Activated effector memory CD4-positive, alpha-beta T cell treated with Interleukin-2 at 50 U/mL for 16 hours (primary cell): Measurements from ENCODE around the gene BCL6.
A peak's percentile ranks its signal among the peaks of the same experiment; 100 is the strongest.
"Not testable (repeated sequence)": the region's sequence is repeated elsewhere in the genome, so short reads cannot be mapped to it uniquely, and the experiment has no call there.

Source experiments
- DNase-seq: peaks from one replicate; pipeline ENCODE4 v3.0.0-alpha.2; 2020

The BCL6 gene

DNA sequence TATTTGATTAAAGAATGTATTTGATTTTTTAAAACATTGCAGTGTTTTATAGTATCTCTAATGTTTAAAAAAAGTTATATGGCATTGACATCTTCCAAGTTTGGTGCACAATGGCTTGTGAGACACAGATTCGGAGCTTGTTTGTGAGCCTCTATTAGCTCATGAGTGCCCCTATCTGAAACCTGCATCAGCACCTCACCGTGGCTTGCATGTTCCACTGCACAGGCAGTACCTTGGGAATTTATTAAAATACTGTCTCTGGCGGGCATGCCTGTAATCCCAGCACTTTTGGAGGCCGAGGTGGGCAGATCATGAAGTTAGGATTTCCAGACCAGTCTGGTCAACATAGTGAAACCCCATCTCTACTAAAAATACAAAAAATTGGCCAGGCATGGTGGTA, 36.1 kb downstream of the BCL6 start:
- no peak for DNase-seq

DNA sequence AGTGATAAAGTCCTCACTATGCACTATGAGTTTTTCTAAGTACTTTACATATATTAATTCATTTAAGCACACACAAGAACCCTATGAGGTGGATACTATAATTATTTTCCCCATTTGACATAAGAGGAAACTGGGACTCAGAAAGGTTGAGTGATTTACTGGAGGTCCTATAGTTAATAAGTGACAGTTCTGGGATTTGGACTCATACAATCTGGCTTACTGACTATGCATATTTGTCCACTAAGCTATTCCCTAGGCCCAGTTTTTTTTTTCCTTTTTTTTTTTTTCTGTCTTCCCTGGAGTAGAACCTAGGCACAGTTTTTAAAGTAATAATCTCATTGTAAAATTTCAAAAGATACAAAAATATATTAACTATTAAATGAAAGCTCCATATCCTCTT, 36.6 kb downstream of the BCL6 start:
- DNase-seq: no peak

DNA sequence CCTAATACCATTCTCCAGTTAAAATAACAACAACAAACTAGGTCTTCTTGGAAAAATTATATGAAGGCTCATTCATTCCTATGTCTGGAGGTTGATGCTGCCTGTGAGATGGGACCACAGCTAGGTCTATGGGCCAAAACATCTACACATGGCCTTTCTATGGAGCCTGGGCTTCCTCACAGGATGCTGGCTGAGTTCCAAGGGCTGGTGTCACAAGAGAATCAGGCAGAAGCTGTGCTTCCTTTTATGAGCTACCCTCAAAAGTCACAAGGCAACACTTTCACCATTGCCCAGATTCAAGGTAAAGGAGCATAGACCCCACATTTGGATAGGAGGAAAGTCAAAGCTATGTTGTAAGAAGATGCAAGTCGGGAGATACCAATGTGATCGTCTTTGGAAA, 38.3 kb downstream of the BCL6 start:
- DNase-seq: no peak

DNA sequence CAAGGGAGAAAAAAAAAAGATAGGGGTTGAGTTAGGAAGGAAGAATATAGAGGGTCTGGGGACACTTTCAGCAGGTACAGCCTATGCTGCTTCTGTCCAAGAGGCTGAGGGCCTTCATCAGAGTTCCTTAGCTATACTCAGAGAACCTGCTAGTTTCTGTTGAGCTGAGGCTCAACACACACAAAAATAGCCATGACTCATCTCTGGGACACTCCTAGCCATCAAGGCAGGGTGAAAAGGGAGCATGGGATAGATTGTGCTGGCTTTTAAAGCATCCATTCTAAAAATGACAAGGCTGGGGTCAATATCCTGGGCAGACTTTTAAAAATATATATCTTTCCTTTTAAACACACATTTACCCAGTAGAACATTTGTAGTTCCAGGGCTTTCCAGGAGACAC, 40.1 kb downstream of the BCL6 start:
- no peak for DNase-seq

DNA sequence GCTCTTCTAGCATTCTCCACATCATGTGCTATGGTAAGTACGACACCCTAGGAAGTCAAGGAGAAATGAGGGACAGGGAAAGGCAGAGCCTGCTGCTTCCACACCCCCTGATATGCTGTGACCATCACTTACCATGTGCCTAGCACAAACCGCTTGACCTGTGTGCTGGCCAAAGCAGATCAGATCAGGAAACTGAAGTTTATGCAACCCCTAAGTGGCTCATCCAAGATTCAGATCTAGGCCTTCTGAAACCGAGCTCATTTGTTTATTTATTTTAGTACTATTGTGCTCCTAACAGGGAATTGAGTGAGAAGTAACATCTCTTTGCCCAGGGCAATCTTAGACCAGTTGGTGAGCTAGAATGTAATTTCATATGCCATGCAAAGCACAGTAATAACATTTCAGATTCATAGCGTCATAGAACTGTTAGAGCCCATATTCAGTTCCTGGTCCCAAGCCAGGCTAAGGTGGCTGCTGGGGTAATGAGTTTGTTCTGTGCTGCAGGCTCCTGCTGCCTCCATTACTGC, 42.7 kb downstream of the BCL6 start, which contains the start of gene RTP2:
TSS of gene RTP2 (minus strand) at position 51 of the 527 bp plus-strand sequence. CDS start 429 bp downstream, outside the sequence.
- no peak for DNase-seq

DNA sequence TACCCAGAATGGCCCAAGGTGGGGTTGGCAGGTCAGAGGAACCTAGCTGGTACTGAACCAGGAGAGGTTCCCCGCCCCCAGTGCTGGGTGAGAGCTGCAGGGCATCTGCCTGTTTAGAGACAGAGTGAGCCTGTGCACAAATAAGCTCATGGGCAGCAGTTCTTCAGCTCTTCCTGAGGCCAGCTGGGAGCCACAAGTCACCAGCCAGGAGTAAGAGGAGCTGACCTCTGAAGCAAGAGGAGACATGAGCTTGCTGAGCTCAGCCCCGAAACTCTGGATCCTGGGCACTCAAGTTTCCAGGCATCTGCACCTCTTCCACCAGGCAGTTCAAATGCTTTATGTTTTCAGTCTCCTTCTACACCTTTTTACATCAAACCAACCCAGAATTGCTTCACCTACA, 45.0 kb downstream of the BCL6 start:
- no peak for DNase-seq

DNA sequence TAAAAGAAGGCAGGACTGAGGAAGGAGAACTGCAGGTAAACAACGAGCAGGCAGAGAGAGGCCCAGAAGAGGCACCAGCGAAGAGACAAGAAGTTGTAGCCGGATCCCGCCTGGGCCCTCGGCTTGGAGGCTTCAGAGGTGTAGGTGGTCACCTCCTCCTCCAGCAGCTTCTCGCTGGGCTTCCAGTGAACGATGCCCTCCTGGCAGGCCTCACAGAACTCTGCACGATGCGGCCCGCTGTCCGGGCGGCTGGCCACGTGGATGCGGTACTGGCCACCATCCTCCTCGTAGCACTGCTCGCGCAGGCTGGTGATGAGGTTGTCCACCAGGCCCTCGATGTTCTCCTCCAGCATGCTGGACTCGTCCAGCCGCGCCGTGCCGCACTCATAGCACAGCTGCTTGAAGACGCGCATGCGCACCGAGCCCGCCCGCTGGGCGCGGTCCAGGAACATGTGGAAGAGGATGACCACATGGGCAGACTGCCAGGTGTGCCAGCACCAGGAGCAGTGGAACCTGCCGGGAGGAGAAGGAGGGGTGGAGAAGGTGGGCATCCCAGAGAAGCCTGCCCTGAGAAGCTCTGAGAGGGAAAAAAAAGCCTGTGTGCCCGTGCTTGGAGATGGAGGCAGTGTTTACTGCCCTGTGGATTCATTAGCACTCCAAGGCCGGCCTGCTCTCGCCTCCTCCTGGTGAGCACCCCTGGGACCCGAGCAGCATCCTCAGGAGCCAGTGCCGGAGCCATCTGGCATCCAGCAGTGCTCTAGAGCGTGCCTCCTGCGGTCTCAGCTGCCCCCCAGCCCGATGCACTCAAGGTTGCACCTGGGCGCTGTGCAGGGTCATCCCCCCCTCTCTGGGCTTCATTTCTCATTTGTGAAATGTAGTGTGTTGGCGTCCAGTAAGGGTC, 46.5 kb downstream of the BCL6 start:
- no peak for DNase-seq

DNA sequence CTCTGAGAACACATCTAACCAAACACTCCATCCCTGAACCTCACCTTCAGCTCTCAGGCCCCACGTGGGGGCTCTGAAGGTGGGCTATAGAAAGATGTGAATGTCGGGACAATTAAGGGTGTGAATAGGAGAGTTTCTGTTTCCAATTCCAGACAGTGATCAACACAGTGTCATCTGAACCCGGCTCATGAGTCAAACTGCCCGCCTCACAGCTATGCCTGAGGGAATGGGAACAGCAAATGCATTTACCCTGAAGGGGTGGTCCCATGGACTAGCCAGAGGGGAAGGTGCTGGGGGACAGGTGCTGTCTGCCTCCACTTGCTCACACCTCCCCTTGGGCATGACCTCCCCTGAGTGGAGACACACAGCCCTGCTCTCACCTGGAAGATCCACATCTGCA, 49.2 kb downstream of the BCL6 start:
- DNase-seq: no peak

DNA sequence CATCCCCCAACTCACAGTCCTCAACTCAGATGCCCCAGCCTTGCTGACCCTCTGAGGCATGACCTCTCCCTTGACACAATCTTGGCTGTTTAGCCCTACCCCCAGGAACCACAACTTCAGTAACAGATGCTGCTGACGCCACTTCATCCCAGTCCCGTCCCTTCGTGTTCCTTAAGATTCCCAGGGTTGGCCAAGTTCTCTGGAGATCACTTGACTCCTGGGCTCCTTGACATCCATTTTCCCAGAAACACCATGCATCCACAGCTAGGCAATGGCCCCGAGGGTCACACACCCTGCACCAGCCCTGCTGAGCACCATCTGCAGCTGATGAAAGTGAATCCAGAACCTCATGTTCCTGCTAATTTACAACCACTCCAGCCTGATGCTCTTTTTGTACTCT, 49.8 kb downstream of the BCL6 start:
- DNase-seq: no peak

DNA sequence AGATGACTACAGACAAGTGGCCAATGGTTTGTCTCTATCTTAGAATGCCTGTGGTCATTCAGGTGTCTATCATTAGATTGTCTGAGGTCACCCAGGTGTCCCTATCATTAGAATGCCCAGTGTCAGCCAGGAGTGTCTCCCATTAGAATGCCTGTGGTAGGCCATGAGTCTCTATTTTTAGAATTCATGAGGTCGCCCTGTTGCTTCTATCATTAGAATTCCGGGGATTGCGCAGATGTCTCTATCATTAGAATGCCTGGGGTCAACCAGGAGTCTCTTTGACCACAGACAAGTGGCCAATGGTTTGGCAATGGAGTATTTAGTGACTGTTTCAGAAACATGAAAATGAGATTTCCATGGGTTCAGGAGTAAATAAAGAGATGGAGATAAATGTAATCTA, 50.5 kb downstream of the BCL6 start:
- DNase-seq: no peak

DNA sequence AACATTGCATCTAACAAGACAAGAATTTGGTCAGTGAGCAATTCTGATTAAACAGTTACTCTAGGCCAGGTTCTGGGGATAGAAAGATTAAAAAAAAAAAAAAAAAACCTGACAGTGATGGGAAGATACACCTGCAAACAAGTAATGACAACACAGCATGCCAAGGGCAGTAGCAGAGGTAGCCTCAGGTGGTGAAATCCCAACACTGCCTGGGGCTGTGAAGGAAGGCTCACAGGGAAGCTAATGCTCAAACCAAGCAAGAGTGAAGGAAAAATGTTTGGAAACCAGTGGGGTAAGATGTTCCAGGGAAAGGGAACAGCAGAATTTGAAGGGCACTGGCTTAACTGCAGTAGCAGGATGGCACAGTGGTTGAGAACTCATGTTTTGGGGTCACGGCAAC, 51.8 kb downstream of the BCL6 start:
- DNase-seq: no peak

DNA sequence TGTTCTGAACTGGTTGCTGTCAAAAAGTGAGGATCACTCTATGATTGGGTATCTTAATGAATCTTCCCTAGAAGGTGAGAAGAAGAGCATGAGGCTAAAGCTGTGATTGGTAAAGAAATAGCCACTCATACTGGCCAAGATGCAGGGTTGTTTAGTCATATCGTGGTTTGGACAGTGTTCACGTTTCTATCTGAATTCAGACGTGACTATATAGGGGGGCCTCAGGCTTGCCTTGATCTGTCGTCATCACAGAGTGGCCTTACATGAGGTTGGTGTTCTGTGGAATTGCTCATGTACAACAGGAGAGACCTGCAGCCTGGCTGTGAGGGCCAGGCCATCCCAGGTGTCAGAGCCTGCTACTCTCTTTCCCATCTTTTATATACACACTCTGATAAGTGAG, 55.3 kb downstream of the BCL6 start:
- DNase-seq: no peak

DNA sequence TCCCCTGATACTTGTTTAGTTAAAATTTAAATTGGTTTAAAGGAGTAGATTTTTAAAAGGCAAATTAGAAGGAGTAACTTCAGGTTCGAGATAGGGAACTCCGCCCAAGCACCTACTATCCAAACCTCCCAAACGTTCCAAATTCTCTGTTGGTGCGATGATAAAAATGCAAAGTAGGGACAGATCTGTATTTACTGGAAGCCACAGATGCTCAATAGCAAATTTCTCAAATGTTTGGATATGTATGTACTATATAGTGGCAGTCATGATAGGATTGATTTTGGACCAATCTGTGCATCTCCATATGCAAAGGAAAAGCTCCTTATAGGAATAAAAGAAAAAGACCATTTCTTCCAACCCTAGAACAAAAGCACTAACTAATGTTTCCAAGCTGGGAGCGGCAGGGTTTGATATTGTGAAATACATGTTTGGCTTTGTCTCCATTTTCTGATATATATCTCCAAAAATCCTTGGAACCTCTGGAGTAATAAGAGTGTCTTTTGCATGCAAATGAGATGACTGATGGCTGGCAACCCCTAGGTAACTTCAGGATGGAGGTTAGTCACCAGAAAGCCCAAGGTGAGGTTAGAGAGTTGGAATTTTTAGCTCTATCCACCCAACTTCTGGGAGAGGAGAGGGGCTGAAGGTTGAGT, 58.5 kb downstream of the BCL6 start:
- DNase-seq: no peak

DNA sequence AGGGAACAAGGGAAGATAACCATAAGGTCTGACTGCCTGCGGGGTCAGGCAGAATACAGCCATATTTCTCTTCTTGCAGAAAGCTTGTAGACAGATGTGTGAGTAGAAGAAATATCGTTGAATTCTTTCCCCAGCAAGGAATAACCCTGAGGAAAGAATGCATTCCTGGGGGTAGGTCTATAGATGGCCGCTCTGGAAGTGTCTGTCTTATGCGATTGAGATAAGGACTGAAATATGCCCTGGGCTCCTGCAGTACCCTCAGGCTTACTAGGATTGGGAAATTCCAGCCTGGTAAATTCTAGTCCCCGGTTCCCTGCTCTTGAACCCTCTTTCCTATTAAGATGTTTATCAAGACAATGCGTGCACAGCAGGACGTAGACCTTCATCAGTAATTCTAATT, 59.3 kb downstream of the BCL6 start:
- no peak for DNase-seq

DNA sequence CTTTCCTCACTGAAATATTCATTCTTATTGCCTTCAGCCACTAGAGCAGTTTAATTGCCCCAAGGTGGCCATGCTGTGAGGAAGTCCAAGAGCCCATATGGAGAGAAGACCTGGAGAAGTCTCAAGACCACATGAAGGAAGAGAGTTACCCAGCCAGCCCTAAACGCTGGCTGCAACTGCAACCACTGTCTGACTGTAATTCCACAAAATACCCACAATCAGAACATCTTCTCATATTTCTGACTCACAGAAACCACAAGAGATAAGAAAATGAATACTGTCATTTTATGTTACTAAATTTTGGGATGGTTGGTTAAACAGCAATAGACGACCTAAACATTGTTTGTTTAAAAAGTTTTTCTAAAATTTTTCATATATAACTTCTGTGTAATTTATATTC, 60.4 kb downstream of the BCL6 start:
- DNase-seq: no peak

DNA sequence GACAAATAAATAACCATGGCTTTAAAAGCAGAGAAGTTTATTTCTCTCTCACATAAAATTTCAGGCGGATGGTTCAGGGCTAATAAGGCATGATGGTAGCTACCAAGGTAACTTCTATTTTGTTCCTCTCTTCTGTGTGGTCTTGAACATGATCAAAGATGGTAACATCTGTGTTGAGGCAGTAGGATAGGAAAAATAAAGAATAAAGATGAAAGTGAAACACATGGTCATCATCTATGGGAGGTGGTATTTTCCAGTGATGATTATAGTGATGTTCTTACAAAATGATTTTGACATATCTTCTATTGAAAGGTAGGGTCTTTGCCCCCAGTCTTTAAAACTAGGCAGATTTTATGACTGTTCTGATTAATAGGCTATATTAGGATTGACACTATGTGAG, 60.8 kb downstream of the BCL6 start:
- no peak for DNase-seq

DNA sequence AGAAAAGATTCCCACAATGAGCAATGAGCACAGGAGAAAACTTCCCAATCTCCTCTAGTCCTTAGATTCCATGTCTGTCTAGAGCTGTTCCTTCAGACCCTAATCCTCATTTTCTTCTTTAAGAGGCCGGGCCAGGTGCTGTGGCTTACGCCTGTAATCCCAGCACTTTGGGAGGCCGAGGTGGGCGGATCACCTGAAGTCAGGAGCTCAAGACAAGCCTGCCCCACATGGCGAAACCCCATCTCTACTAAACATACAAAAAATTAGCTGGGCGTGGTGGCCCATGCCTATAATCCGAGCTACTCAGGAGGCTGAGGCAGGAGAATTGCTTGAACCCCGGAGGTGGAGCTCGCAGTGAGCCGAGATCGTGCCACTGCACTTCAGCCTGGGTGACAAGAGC, 63.5 kb downstream of the BCL6 start:
- not testable (repeated sequence) for DNase-seq

DNA sequence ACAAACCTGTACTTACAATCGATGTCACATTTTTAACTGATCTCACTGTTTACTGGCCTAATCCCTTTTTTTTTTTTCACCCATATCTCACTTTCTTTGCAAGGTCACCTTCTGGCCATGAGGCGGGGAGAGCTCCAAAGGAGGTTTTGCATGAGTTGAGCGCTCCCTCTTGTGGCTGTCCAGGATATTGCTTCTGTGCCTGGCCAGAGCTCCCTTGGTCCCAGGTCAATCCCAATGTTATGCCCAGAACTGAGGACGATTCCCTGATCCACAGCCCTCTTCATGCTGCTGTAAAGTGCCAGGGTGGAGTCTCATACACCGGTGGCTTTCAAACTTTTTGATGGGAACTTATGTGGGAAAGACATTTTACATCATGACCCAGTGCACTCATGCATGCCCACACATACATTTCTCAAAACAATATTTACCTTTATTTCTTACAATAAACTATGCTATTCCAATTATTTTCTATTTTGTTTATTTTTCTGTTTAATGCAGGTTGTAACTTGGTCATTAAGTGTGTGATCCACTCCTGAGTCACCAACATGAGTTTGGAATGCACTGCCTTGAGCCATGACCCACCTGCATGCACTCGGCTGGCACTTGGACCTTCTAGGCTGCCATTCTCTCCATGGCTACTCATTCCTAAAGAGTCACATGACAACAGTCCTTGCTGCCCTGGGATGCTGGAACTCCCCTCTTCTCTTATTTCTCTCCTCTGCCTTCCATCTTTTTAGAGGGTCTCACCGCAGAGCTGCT, 65.5 kb downstream of the BCL6 start:
- peak; percentile 45 for DNase-seq

DNA sequence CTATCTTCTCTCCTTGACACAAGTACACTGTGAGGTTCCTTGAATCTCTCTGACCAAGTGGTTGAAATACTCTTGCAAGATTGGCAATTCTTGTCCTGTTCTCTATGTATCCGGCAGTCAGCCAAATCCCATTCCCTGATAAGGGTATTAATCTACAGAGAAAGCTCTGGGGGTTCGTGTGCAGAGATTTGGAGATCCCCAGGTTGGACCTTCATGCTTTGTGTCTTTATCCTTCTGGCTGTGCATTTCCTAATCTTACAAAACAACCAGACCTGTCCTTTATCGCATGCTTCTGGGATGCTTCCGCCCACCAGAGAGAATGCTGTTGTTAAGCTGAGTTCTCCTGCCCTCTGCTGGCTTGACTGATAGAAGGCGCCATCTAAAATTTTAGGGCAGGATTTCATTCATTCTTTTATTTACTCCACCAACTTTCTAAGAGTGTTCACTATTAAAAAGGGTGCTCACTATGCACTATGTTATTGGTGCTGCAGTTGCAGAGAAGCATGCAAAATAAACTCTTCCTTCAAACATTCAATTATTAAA, 66.5 kb downstream of the BCL6 start:
- DNase-seq: no peak

DNA sequence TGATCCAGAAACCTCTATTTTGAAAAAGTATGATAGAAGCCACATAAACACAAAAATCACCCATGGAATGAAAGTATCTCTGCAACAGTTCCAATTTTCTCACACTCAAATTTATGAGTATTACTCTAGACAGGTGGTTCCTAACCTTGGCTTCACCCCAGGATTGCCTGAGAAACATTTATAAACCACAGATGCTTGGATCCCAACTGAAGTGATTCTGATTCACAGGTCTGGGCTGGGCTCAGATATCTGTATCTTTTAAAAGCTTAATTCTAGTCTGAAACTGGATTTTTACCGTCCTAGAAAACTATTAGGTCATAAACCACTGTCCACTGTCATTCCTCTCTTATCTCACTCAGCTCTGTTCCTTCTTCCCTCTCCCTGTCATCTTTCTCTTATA, 67.7 kb downstream of the BCL6 start:
- no peak for DNase-seq

DNA sequence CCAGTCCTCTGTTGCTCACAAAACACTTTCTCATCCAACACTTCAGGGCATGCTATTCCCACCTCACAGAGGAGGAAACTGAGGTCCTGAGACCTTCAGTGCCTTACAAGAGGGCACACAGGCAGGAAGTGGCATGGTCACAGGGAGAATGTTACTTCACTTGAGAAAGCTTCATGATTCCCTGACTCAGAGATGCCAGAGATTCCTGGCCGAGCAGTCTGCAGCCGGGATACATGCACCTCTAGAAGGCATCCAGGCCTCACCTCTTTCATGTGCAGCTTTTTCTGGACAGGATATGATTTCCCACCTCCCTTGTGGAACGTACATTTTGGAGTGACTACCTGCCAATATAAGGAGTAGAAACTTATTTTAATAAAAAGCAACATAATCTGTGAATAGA, 72.3 kb downstream of the BCL6 start:
- DNase-seq: no peak
